NCI-H446 treated with DMSO at 0.1 percent for 48 hours (cell line): ENCODE measurements around the gene FYTTD1.

Source experiments
- DNase-seq: peaks from one replicate; lab custom pipeline; 2025; lab: John Stamatoyannopoulos, UW

The FYTTD1 gene

DNA sequence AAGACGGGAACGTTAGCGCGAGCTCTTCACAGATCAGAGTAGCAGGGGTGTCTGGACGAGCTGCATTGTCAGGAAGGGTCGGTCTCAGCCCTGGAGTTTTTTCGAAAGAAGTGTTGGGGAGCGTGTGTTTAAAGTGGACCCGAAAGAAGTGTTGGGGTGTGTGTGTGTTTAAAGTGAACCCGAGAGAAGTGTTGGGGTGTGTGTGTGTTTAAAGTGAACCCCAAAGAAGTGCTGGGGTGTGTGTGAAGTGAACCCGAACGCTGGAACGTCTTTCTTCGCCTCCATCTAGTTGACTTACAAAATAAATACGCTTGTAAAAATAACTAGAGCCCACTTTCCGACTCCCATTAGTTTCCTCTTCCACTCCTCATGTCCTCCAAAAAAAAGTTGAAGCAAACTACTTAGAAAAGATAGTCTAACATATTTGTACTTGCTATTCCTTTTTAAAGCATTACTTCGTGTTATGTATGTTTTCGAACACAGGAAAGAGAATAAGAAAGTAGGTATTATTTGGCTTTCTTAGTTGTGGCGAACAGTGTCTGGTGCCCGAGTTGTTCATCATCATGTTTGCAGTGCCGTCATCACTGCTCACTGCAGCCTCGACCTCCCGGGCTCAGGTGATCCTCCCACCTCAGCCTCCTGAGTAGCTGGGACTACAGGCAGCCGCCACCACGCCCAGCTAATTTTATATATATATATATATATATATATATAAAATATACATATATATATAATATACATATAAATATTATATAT is 42.4 kb downstream of the FYTTD1 start:
- no peak for DNase-seq

DNA sequence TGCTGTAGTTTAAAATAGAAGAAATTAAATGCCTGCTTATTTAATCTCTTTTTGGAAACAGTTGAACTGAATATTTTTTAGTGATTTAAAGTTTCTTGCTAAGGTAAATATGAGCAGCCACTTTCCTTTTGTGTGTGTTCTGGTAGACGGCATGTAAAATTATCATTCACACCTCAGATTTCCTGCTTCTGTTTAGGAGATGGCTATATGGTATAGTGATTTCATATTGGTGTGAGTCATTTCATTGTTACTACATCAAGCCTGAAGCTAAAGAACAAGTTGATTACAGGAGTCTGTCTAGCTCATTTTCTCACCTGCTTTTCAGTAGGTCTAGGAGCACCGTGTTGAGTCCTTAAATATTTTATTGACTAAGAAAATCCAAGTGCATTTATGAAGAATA is 43.6 kb downstream of the FYTTD1 start:
- DNase-seq = no peak

DNA sequence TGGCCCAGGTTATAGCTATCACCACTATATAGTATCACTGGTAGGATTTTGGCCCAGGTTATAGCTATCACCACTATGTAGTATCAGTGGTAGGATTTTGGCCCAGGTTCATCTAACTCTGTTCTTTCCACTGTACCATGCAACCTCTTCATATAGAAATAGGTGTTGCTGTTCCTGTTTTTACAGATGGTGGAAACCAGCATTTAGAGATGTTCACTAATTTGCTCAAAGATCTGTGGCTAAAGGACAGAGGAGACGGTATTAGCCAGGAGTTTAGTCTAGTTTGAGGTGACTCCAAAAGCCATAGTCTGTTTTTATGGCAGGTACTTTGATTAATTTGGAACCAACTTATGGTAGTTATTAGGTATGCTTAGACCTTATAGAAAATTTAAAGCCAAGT is 44.4 kb downstream of the FYTTD1 start:
- DNase-seq = no peak

DNA sequence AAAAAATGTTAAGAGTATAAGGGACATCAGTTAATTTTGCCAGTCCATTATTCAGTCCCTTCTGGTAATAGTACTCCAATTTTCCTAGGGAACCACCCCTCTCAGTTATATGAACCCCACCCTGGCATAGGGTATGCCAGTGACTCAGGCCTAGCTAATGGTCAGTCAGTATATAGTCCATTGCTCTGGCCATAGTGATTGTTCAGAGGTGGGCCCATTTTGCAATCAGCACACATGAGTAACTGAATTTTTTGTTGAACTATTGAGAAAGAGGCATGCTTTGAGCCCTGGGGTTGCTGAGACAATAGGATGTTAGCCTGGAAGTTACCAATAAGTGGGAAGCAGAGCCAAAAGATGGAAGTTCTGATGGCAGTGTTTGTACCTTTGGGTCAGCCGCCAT is 45.5 kb downstream of the FYTTD1 start:
- DNase-seq = no peak

DNA sequence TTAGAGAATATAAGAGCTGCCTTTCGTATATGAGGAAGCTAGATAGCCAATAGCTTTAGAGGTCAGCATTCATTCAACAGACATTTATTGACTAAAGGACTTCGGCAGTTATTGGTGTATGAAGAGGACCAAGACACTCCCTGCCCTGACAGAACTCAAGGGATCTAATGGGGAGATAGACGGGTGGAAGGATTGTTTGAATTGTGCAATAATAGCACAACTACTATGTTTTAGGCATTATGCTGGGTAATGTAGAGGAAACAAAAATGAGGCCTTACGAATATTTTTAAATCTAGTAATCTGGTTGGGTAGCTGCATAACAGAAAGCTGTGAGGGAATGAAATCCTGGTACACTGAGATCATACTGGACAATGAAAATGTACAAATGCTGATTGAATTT is 46.4 kb downstream of the FYTTD1 start:
- DNase-seq = no peak

DNA sequence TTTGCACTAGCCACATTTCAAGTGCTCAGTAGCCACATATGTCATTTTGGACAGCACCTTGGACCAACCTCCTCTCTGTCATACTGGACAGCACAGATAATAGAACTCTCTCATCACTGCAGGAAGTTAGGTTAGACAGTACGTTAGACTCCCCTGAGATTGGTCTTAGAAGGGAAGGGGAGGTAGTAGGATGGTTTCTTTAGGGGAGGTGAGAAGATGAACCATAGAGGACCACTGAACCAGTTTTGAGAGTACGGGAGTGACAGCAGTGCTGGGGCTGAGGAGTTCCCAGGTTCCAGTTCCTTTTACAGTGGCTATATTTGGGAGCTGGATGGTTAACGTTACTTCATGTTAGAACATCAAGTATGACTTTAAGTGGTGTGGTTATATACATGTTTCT is 49.2 kb downstream of the FYTTD1 start:
- DNase-seq = no peak

- no peak for DNase-seq
These were observed 50.7 kb downstream of the FYTTD1 start for GRCh38 chr3:197800379-197800778.

DNA sequence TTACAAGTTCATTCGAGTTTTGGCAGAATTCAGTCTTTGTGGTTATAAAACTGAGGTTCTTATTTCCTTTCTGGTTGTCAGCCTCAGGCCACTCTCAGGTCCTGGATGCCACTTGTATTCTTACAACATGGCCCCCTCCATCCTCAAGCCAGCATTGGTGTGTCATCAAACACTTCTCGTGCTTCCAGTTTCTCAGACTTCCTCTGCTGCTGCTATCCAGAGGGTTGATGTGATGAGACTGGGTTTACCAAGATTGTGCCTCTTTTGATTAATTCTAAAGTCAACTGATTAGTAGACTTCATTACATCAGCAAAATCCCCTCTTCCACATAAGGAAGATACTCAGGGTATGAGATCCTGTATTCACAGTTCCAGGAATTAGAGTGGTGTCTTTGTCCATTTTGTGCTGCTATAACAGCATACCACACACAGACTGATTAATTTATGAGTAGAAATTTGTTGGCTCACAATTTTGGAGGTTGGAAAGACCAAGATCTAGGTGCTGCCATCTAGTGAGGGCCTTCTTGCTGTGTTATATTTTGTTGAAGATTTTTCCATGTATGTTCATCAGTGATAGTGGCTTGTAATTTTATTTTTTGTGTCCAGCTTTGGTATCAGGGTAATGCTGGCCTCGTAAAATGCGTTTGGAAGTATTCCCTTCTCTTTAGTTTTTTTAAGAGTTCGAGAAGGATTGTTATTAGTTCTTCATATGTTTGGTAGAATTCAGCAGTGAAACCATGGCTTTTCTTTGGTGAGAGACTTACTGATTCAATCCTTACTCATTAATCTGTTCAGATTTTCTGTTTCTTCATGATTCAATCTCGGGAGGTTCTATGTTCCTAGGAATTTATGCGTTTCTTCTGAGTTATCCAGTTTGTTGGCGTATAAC is 52.5 kb downstream of the FYTTD1 start:
- no peak for DNase-seq

DNA sequence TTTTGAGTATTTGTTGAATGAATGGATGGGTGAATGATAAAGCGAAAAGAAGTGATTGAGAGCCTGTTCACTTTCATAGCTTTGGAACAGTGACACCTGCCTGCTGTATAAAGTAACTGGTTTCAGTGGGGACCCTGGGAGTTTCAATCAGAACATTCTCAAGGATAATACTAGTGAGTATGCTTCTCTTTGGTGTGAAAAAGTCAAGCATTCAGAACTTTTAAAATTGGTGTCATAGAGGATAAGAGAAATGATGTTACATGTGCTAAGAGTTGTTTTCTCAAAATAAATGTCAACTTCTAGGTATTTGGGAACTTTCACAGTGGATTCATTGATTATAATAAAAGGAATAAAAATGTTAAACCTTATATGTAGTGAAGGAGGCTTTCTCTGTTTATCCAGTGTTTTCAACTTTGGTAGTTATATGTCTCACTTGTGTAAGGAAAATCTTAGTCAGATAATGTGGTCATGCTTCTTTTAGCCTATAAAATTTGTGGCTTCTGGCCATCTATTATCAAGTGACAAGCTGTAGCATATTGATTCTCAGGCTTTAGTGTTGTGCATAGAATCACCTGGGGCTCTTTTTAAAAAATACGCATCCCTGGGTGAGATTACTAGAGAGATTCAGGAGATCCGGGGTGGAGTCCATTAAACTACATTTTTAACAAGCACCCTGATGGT is 53.2 kb downstream of the FYTTD1 start:
- DNase-seq = no peak

GRCh38 chr3:197804511-197804910 is 54.8 kb downstream of the FYTTD1 start:
- DNase-seq = no peak

DNA sequence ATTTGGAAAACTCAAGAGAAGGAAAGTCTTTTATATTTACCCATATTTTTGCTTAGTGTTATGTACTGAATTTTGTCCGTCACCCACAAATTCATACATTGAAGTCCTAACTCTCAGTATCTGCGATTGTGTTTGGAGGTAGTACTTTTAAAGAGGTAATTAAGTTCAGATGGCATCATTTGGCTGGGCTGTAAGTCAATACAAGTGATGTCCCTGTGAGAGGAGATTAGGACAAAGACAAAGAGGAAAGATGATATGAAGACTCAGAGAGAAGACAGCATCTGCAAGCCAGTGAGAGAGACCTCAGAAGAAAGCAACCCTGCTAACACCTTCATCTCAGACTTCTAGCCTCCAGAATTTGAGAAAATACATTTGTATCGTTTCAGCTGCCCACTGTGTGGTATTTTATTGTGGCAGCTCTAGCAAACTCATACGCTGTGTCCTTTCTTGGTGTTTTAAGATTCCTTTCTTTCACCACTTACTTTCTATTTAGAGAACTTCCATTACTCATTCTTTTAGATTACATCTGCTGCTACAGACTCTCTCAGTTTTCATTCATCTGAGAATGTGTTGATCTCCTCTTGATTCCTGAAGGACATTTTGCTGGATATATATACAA is 58.4 kb downstream of the FYTTD1 start:
- no peak for DNase-seq

DNA sequence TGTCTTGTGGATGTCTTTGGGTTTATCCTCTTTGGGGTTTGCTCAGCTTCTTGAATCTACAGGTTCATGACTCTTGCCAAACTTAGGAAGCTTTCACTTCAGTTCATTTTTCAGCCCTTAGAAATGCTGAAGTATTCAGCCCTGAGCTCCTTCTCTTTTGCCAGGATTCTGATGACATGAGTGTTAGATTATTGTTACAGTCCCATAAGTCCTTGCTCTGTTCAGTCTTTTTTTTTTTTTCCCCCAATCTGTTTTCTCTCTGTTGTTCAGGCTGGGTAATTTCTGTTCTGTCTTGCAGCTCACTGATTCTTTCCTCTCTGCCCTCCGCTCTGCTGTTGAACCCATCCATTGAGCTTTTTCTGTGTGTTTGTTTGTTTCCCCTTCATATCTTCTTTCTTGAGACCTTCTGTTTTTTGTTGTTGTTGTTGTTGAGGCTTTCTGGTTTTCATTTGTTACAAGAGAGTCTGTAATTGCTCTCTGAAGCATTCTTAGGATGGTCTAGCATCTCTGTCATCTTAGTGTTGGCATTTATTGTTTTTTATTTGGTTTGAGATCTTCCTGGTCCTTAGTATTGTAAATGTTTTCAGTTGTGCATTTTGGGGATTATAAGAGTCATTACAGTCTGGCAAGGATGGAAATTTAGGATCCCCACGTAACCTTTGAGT is 59.8 kb downstream of the FYTTD1 start:
- no peak for DNase-seq

- no peak for DNase-seq
These were observed 61.2 kb downstream of the FYTTD1 start for GRCh38 chr3:197810901-197811300.

GRCh38 chr3:197811343-197811742 is 61.7 kb downstream of the FYTTD1 start:
- DNase-seq = no peak

GRCh38 chr3:197814372-197814771 is 64.7 kb downstream of the FYTTD1 start:
- no peak for DNase-seq

GRCh38 chr3:197820550-197821335 is 71.1 kb downstream of the FYTTD1 start:
- no peak for DNase-seq

DNA sequence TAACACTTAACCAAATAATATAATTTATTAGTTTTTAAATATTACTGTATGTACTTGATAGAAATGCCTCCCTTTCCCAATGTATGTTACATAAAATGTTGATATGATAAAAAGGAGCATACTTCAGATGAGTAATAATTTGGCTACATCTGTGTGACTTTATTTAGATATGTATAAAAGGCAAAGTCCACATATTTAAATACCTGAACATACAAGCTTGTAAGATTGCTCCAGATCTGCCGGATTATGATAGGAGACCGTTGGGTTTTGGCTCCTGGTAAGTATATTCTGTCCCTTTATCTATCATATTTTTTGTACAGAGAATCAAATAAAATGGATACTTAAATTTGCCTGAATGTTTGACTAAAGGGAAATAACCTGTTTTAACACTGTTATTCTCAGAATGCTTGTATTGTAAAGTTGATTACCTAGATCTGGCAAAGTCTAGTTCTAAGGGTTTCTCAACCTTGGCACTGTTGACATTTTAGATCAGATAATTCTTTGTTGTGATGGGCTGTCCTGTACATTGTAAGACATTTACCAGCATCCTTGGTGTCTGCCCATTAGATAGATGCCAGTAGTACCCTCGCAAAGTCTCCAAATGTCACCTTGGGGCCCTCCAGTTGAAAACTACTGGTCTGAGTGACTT is 79.8 kb downstream of the FYTTD1 start:
- no peak for DNase-seq

GRCh38 chr3:197830308-197830966 is 80.8 kb downstream of the FYTTD1 start:
- DNase-seq = no peak

GRCh38 chr3:197830967-197831313 is 81.3 kb downstream of the FYTTD1 start:
- DNase-seq = no peak
